GM19351 (cell line): ENCODE measurements around the gene SLC29A3.

Source experiments
- ATAC-seq: cut with Tn5 transposase; IDR thresholded peaks from one replicate; pipeline ENCODE4 v1.9.1; 2021; ENCODE audit warnings: mild to moderate bottlenecking, moderate library complexity; ENCODE audit not compliant: unreplicated experiment

SLC29A3 gene

GRCh38 chr10:71320592-71320991 is 1.5 kb downstream of the SLC29A3 start:
- no peak for ATAC-seq

DNA sequence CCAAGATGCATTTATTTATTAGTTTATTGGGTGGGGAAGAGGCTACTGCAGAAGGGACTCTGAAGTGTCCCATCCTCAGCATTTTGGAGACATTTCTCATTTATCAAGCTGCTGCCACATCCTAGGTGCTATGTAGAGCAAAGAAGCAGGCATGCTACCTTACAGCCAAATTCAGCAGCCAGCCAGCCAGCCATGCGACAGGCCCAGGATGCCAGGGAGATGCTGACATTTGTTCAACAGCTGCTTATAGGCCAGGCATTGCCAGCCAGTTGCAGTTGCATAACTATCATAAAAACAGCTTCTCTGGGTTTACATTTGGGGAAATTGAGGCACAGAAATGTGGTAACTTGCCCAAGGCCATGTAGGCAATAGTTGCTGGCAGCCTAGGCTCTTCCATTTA is 2.3 kb downstream of the SLC29A3 start:
- ATAC-seq: no peak

DNA sequence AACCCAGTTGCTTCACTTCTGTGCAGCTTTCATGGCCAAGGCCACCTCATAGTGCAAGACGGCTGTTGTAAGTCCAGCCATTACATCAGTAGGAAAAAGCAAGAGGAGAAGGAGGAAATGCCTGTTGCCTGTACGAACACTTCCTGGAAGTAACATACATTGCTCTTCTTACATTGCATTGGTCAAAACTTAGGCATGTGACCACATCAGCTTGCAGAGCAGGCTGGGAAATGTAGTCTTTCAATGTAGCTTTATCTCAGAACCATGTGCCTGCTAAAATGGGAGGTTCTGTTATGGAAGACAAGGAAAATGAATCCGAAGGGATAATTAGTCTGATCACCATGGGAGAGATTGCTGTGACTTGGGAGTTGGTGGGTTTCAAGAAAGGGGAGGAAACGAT is 4.3 kb downstream of the SLC29A3 start:
- no peak for ATAC-seq

- ATAC-seq: no peak
These were observed 5.7 kb downstream of the SLC29A3 start for GRCh38 chr10:71324743-71325142.

DNA sequence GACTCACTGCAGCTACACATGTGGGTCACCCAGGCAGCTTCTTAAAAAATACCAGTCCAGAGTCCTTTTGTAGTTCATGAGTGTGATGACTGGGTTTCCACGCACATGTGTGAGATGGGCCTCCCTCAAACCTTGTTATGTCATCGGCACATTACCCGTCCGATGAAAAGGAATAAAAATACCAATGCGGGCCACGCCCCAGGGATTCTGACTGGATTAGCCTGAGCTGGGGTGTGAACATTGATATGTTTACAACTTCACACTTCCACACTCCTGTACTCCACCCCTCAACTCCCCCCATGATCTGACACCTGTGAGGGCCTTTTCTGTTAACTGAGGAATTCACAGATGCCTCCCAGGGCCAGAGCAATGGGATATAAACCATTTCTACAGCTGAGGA is 6.2 kb downstream of the SLC29A3 start:
- no peak for ATAC-seq

GRCh38 chr10:71326464-71326881 is 7.4 kb downstream of the SLC29A3 start:
- ATAC-seq: no peak

- no peak for ATAC-seq
These were observed 11.8 kb downstream of the SLC29A3 start for GRCh38 chr10:71330789-71331404.

DNA sequence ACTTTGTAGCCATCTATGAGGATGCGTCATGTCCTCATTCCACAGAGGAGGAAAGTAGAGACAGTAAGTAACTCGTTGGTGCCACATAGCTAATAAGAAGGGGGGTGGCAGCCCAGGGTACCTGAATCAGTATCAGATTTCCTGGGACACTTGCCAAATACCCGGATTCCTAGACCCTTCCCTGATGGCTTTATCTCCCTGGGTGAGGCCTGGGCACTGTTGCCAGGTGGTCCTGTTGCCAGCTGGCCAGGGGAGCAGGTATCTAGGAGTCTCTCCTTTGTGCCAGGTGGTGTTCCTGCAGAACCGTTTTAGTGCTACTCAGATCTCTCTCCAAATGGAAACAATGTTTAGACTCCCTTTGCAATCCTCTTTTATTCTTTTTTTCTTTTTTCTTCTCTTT is 12.7 kb downstream of the SLC29A3 start:
- no peak for ATAC-seq

DNA sequence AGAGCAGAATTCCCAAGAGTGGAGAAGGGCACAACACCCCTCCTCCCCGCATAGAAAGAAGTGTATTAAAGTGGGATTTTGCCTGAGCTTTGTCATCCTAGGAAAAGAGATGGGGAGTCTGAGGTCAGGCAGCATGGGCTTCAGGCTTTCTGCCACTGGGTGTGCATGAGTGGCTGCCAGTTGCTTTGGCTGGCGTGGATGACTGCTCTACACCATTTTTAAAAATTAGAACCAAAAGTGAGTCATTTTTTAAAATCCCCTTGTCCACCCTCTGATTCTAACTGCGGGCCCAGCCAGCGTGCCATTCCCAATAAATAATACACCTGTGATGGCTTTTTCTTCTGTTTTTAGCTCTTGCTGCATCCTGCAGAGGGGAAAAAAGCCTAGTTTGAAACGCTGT is 13.4 kb downstream of the SLC29A3 start:
- ATAC-seq: no peak

DNA sequence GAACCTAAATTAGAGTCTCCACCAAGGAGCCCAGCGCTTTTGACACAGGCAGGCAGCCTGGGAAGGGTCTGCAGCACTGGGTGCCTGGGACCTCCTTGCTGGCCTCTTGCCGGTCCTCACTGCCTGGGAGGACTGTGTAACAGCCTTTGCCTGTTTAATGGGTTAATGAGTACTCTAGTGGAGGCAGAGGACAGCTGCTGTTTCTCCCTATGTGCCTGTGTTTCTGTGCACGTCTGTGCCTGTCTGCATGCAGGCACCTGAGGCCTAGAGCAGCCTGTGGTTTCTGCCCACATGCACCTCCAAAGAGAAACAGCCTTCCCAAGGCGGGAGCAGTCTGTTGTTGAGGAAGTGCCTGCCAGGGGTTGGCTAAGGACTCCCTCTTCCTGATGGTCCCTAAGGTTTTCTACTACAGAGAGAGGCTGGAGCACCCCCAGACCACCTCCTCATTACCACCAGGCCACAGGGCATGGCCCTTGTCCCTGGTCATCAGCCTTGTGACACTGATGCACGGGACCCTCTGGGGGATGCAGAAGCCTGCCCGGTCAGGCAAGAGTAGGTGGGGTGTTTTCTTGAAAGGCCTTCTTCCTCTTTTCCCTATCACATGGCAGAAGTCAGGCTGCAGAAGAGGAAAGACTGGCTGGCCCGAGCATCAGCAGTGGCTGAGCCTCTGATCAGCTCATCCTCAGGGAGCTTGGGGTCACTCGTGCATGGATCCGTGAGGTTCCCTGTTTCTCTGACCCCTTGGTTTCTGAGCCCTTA is 14.2 kb downstream of the SLC29A3 start:
- no peak for ATAC-seq

- ATAC-seq: no peak
These were observed 15.2 kb downstream of the SLC29A3 start for GRCh38 chr10:71334221-71334791.

GRCh38 chr10:71335173-71335708 is 16.2 kb downstream of the SLC29A3 start:
- ATAC-seq: no peak

DNA sequence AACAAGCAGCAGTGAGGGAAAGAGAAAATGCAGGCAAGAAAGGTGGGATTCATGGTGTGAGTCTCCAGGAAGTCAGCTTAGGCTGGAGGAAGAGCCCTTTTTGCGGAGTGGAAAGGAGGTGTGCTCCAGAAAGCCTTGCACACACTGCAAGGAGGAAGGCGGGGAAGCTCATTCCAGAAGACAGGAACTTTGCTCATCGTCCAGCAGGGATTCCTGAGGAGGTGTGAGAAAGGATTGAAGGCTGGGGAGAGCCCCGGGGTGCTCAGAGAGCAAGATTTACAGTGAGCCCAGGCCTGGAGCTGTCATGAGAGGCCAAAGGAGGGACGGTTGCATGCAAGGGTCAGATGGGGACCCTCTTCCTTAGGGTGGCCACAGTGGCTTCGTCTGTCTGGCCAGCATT is 17.6 kb downstream of the SLC29A3 start:
- no peak for ATAC-seq

DNA sequence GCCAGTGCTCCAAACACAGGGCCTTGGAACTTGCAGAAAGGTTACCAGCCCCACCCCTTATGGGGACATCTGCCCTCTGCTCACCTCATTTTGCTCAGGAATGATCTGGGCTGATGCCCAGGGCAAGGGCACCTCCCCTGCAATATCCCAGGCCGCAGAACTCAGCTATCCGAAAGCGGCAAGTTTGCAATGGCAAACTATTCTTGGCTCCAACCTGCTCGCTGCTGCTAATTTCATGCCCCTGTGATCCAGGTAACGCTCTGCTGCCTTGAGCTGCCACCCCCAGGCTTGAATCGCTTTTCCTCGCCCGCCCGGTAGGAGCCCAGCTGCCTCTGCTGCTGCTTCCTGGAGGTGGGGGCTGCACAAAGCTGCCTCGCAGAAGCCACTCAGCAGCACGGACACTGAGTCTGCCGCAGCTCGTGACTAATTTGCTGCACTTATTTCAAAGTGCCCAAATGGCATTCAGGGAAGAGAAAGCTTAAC is 18.2 kb downstream of the SLC29A3 start:
- no peak for ATAC-seq

GRCh38 chr10:71338728-71339495 is 19.9 kb downstream of the SLC29A3 start:
- ATAC-seq: no peak

- ATAC-seq: no peak
These were observed 20.9 kb downstream of the SLC29A3 start for GRCh38 chr10:71339796-71340589.

- ATAC-seq: no peak
These were observed 23.7 kb downstream of the SLC29A3 start for GRCh38 chr10:71342573-71343391.

GRCh38 chr10:71343392-71343773 is 24.3 kb downstream of the SLC29A3 start:
- no peak for ATAC-seq

DNA sequence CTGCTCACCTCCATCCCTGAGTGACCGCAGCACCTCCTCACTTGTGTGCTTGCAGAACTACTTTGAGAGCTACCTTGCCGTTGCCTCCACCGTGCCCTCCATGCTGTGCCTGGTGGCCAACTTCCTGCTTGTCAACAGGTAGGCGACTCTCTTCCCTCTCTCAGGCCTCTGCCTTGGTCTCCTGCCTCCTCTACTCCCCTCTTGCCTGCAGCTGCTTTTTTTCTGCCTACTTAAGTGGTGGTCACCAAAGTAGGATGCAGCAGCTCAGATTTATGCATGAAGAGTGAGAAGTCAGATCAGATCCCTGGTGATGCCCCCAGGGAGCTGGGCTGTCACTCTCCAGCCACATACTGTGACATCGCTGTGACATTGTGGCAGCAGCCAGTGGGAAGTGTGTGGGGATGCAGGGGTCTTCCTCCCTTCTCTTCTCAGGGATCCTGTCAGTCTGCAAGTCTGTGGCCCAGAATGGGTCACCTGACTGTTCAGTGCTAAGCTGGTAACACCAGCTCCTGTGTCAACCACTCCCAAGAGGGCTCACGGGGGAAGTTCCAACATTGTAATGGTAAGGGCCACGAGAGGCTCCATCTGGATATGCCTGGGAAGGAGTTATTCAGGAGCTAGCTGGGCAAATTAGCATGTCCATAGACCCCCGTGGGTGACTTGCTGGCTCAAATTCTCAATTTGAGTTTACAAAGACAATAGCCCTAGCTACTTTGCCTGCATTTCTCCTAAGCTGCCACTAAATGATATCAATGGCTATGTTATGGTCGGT is 25.3 kb downstream of the SLC29A3 start:
- ATAC-seq: no peak
